ENCODE data around the gene CDH4.
"Not testable (repeated sequence)": the region's sequence is repeated elsewhere in the genome, so short reads cannot be mapped to it uniquely, and the experiment has no call there.

CDH4 gene

GRCh38 chr20:61404303-61404702 lies 152.2 kb downstream of the CDH4 start:
- TF ChIP-seq, protein P1, sequence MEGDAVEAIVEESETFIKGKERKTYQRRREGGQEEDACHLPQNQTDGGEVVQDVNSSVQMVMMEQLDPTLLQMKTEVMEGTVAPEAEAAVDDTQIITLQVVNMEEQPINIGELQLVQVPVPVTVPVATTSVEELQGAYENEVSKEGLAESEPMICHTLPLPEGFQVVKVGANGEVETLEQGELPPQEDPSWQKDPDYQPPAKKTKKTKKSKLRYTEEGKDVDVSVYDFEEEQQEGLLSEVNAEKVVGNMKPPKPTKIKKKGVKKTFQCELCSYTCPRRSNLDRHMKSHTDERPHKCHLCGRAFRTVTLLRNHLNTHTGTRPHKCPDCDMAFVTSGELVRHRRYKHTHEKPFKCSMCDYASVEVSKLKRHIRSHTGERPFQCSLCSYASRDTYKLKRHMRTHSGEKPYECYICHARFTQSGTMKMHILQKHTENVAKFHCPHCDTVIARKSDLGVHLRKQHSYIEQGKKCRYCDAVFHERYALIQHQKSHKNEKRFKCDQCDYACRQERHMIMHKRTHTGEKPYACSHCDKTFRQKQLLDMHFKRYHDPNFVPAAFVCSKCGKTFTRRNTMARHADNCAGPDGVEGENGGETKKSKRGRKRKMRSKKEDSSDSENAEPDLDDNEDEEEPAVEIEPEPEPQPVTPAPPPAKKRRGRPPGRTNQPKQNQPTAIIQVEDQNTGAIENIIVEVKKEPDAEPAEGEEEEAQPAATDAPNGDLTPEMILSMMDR (conservative IDR thresholded peaks at IDR 0.05; ENCODE audit: low read depth) = no peak
- ChIA-PET CTCF (interaction anchor here (0.6 to 0.8 kb wide), 2 partner anchors 9 to 26 kb away, joined by 3 read pairs; no protein-coding TSS in a partner anchor), POLR2A (ENCODE audit: low non-redundant PET) (interaction anchor here (0.6 kb wide), 1 partner anchor 11 kb away, joined by 3 read pairs; no protein-coding TSS in a partner anchor)
- no peak for DNase-seq (ENCODE audit: low spot score)
- H3K27ac ChIP-seq = no peak overlapping the region

GRCh38 chr20:61405007-61405406 lies 152.9 kb downstream of the CDH4 start:
- POLR2A ChIA-PET (ENCODE audit: low non-redundant PET) = no interaction called here
- CTCF ChIA-PET = interaction anchor here (0.6 to 0.8 kb wide), 2 partner anchors 8 to 25 kb away, joined by 3 read pairs; no protein-coding TSS in a partner anchor
- TF ChIP-seq, protein P1 (conservative IDR thresholded peaks at IDR 0.05; ENCODE audit: low read depth) = no peak

DNA sequence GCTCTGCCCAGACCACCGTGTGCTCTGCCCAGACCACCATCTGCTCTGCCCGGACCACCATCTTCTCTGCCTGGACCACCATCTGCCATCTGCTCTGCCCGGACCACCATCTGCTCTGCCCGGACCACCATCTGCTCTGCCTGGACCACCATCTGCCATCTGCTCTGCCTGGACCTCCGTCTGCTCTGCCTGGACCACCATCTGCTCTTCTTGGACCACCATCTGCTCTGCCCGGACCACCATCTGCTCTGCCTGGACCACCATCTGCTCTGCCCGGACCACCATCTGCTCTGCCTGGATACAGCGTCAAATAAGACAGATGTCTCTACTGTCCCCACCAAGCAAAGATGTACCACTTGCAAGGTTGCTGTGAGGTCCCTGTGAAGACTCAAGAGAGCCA lies 154.7 kb downstream of the CDH4 start:
- POLR2A ChIA-PET (ENCODE audit: low non-redundant PET); H3K27ac ChIP-seq; CTCF ChIA-PET; DNase-seq (ENCODE audit: low spot score): not testable (repeated sequence)

More at GRCh38 chr20:61405007-61405406, 152.9 kb downstream of the CDH4 start:
- no peak for DNase-seq (ENCODE audit: low spot score)
- no peak overlapping the region for H3K27ac ChIP-seq

DNA sequence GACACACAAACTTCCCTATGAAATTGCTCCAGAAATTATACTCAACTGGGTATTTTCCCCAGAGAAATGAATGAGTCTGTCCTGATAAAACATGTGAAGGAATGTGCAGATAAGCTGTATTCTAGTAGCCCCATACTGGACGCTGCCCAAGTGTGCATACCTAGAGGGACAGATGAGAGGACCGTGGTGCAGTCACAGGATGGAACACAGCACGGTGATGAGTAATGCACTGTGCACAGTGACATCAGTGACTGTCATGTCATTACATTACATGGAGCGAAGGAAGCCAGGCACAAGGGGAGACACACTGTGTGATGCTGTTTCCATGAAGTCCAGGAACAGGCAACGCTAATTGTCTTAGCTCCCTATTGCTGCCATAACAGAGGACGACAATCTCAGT lies 155.5 kb downstream of the CDH4 start:
- DNase-seq (ENCODE audit: low spot score) = no peak
- ChIA-PET CTCF (interaction anchor here (0.5 kb wide), 1 partner anchor 14 kb away, joined by 3 read pairs; no protein-coding TSS in a partner anchor), POLR2A (ENCODE audit: low non-redundant PET) (no interaction called here)
- H3K27ac ChIP-seq = no peak overlapping the region
- TF ChIP-seq, protein P1 (conservative IDR thresholded peaks at IDR 0.05; ENCODE audit: low read depth) = no peak

DNA sequence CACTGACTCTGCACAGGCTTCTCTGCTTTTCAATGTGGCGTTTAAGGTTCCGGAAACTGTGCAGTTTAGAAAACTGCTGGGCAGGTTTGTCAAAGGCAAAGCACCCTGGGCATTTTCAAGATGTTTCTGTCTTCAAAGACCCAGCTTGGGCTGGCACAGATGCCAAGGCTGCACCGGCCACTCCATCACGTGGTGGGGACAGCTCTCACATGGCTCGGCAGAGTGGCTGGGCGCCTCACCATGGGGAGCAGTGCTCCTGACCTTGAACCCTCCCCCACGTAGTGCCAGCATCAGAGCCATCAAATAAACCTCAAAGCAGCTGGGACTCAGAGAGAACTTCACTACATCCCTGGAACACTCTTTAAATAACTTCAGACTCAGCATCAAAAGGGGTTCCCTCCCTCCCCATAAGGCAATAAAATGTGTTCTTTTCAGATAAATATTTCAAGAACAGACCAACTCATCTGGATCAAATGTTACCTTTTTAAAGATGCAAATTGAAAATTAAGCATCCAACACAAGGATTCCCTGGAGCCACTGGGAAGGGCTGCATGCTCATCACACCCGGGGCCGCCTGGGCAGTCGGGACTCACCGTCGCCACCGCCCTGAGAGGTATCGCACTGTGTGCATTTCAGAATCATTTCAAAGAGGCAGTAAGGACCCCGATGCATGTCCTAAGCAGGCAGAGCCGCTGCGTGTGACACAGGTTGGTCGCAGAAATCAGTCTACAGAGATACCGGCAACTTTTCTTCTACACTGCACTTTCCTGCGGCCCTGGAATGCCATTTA lies 157.1 kb downstream of the CDH4 start:
- H3K27ac ChIP-seq = no peak overlapping the region
- TF ChIP-seq, protein P1 (conservative IDR thresholded peaks at IDR 0.05; ENCODE audit: low read depth) = no peak
- DNase-seq (ENCODE audit: low spot score) = no peak
- ChIA-PET POLR2A (ENCODE audit: low non-redundant PET) (no interaction called here), CTCF (interaction anchor here (0.7 kb wide), 1 partner anchor 72 kb away, joined by 3 read pairs; no protein-coding TSS in a partner anchor)

DNA sequence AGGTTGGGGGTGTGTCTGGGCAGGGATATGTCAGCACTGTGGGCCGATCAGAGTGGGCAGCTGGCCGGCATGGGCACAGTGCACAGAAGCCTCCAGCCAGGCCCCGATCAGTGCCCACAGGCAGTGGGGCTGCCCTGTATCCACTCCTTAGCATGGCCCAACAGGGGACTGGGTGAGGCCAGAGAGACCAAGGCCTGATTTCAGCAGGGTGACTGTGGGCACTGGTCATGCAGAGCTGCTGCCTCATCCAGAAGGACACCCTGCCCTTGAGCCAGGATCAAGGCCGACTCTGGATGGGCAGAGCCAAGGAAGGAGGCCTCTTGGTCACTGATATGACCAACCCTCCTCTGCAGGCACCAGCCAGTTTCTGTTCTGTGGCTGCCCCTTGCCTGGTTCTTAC lies 159.7 kb downstream of the CDH4 start:
- TF ChIP-seq, protein P1 (conservative IDR thresholded peaks at IDR 0.05; ENCODE audit: low read depth) = no peak
- H3K27ac ChIP-seq = no peak overlapping the region
- ChIA-PET POLR2A (ENCODE audit: low non-redundant PET) (no interaction called here), CTCF (interaction anchor here (0.5 kb wide), 1 partner anchor 1149 kb away, joined by 4 read pairs; no protein-coding TSS in a partner anchor)
- DNase-seq (ENCODE audit: low spot score) = no peak

GRCh38 chr20:61413752-61414151 lies 161.7 kb downstream of the CDH4 start:
- ChIA-PET CTCF (no interaction called here), POLR2A (ENCODE audit: low non-redundant PET) (no interaction called here)
- no peak for DNase-seq (ENCODE audit: low spot score)
- TF ChIP-seq, protein P1 (conservative IDR thresholded peaks at IDR 0.05; ENCODE audit: low read depth) = no peak
- no peak overlapping the region for H3K27ac ChIP-seq
